HUES48 (cell line): ENCODE measurements around the gene MYO7B.
"Not testable (repeated sequence)": the region's sequence is repeated elsewhere in the genome, so short reads cannot be mapped to it uniquely, and the experiment has no call there.

Experiments used
- H3K27ac ChIP-seq: one replicate; pipeline ENCODE4 v1.7.0; 2013; ENCODE audit warnings: low read depth, low read length, inconsistent platforms
- H3K27me3 ChIP-seq: 2 replicates; pipeline ENCODE4 v1.6.1; 2013; ENCODE audit warnings: mild to moderate bottlenecking, low read length; ENCODE audit not compliant: control insufficient read depth, insufficient read depth
- H3K36me3 ChIP-seq: 2 replicates; pipeline ENCODE4 v1.6.1; 2013; ENCODE audit warnings: low read length; ENCODE audit not compliant: control insufficient read depth, insufficient read depth
- H3K4me1 ChIP-seq: 2 replicates; pipeline ENCODE4 v1.6.1; 2013; ENCODE audit warnings: mild to moderate bottlenecking, low read length; ENCODE audit not compliant: control insufficient read depth, insufficient read depth
- H3K4me3 ChIP-seq: 2 replicates; pipeline ENCODE4 v1.5.1; 2013; ENCODE audit warnings: mild to moderate bottlenecking, low read depth, low read length
- H3K9ac ChIP-seq: 2 replicates; pipeline ENCODE4 v1.6.1; 2013; ENCODE audit warnings: mild to moderate bottlenecking, low read depth, low read length, moderate library complexity
- H3K9me3 ChIP-seq: 2 replicates; pipeline ENCODE4 v1.6.1; 2013; ENCODE audit warnings: low read length; ENCODE audit not compliant: control insufficient read depth, insufficient read depth

Gene MYO7B

DNA sequence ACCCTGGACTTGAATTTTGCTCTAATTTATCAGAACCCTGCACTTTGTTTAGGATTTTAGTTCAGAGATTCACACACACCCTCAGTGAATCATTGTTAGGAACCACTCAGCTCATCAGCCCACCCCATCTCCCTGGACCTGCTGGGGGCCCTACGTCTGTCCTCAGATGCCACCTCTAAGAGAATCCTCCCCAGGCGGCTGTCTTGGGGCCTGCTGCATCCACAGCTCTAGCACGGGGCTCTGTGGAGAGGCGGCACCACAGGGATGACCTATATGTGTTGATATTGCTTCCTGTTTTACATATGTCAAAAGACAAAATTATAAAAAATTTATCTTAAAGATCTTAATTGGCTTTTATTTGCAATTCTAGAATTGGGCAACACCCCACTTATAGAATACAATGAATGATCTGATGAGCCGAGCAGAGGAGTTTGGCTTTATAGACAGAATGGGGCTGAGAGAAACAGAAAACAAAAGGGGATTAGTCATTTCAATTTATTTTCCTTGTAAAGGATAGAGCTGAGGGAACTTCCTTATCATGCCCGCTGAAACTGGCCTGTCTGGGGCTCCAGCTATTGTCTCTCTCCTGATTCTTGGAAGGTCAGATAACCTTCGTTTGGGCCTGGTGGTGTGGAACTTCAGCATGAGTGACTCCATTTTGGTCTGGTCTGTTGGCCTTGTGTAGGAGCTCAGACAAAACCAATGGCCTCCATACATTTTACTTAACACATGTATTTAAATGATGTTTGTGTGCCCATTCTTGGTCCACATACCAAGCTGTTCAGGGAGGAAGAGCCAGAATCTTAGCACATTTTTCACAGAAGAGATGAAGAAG, 1.4 kb downstream of the MYO7B start:
- Histone ChIP-seq H3K4me3 (no peak overlapping the region), H3K9ac (no peak overlapping the region), H3K27ac (no peak overlapping the region), H3K9me3 (no peaks in the 10 kb centered on the region), H3K27me3 (no peaks in the 10 kb centered on the region), H3K36me3 (no peaks in the 10 kb centered on the region), H3K4me1 (no peaks in the 10 kb centered on the region)

DNA sequence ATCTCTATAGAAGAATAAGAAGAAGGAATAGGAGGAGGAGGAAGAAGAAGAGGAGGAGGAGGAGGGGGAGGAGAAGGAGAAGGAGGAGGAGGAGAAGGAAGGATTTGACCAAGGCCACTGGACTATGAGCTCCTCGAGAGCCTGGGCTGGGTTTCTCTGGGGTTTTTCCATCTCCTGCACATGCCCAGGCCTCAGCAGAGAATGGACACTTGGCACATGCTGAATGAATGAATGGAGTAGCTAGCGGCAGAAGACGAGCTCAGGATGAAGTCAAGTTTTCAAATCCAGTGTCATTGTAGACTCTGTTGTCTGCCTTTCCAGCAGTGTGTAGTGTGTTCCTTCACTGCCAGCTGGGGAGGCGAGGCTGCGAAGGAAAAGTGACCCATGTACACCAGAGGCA, 2.2 kb downstream of the MYO7B start:
- Histone ChIP-seq H3K27ac (no peak overlapping the region), H3K4me3 (no peak overlapping the region), H3K4me1 (no peaks in the 10 kb centered on the region), H3K9me3 (no peaks in the 10 kb centered on the region), H3K27me3 (no peaks in the 10 kb centered on the region), H3K9ac (no peak overlapping the region), H3K36me3 (no peaks in the 10 kb centered on the region)

- Histone ChIP-seq H3K36me3 (no peaks in the 10 kb centered on the region), H3K4me1 (no peaks in the 10 kb centered on the region), H3K27me3 (no peaks in the 10 kb centered on the region), H3K9ac (no peak overlapping the region), H3K9me3 (no peaks in the 10 kb centered on the region), H3K4me3 (no peak overlapping the region), H3K27ac (peak overlapping the region; percentile 28)
These were observed 6.3 kb downstream of the MYO7B start for GRCh38 chr2:127541809-127542208.

DNA sequence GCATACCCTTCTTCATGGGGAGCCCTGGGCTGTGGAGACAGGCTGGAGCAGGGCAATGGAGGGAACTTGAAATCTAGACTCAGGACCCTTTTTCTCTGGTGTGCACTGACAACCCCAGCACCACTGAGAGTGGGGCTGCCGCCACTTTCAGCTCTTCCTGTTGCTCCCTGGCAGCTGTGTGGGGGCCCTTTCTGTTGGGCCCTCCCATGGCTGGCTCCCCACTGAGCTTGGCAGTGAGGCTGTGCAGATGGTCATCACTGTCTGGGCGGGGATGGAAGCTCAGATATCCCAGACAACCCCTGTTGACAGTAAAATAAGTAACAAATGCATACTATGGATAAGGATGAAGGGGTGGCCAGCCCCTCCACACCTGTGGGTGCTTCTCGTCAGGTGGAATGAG, 6.7 kb downstream of the MYO7B start:
- H3K9me3 ChIP-seq: no peaks in the 10 kb centered on the region
- H3K4me3 ChIP-seq: no peak overlapping the region
- no peaks in the 10 kb centered on the region for H3K4me1 ChIP-seq
- H3K27me3 ChIP-seq: 0 out of 2 replicates have a peak, but pooled peaks cover 4% of the 10 kb centered on the region
- H3K36me3 ChIP-seq: no peaks in the 10 kb centered on the region
- H3K27ac ChIP-seq: peak overlapping the region; percentile 28
- H3K9ac ChIP-seq: no peak overlapping the region

DNA sequence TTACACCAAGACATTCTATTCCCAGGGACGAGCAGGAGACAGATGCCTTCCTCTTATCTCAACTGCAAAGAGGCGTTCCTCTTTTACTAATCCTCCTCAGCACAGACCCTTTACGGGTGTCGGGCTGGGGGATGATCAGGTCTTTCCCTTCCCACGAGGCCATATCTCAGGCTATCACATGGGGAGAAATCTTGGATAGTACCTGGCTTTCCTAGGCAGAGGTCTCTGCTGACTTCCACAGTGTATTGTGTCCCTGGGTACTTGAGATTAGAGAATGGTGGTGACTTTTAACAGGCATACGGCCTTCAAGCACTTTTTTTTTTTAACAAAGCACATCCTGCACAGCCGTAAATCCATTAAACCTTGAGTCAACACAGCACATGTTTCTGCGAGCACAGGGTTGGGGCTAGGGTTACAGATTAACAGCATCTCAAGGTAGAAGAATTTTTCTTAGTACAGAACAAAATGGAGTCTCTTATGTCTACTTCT, 7.6 kb downstream of the MYO7B start:
- not testable (repeated sequence) for H3K27me3 ChIP-seq, H3K36me3 ChIP-seq, H3K4me1 ChIP-seq, H3K9ac ChIP-seq, H3K27ac ChIP-seq, H3K9me3 ChIP-seq, H3K4me3 ChIP-seq

DNA sequence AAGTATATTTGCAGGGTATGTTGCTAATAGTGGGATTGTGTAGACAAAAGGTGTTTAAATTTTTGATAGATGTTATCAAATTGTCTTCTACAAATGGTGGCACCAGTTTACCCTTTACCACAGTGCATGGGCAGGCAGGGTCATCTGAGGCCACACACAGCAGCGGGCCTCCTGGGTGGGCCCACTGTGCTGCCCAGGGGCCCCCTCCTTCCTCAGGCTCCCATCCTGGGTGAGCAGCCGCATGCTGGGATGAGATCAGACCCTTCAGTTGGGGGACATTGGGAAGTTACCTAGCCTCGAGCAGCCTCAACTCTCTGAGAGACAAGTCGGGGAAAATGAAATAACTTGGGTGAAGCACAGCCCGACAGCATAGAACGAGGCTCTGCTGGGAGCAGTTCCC, 9.7 kb downstream of the MYO7B start:
- H3K27me3 ChIP-seq: 0 out of 2 replicates have a peak, but pooled peaks cover 7% of the 10 kb centered on the region
- H3K4me3 ChIP-seq: no peak overlapping the region

GRCh38 chr2:127545796-127546195, 10.3 kb downstream of the MYO7B start:
- H3K9ac ChIP-seq: no peak overlapping the region
- H3K4me1 ChIP-seq: no peaks in the 10 kb centered on the region
- H3K4me3 ChIP-seq: no peak overlapping the region
- no peak overlapping the region for H3K27ac ChIP-seq
- no peaks in the 10 kb centered on the region for H3K9me3 ChIP-seq
- 0 out of 2 replicates have a peak, but pooled peaks cover 7% of the 10 kb centered on the region for H3K27me3 ChIP-seq
- no peaks in the 10 kb centered on the region for H3K36me3 ChIP-seq

More for the DNA sequence above, 9.7 kb downstream of the MYO7B start:
- no peaks in the 10 kb centered on the region for H3K36me3 ChIP-seq
- H3K27ac ChIP-seq: no peak overlapping the region
- no peak overlapping the region for H3K9ac ChIP-seq
- no peaks in the 10 kb centered on the region for H3K4me1 ChIP-seq
- H3K9me3 ChIP-seq: no peaks in the 10 kb centered on the region

GRCh38 chr2:127546797-127547196, 11.3 kb downstream of the MYO7B start:
- H3K9me3 ChIP-seq: no peaks in the 10 kb centered on the region
- H3K36me3 ChIP-seq: no peaks in the 10 kb centered on the region
- H3K27me3 ChIP-seq: 0 out of 2 replicates have a peak, but pooled peaks cover 7% of the 10 kb centered on the region
- no peak overlapping the region for H3K27ac ChIP-seq
- no peaks in the 10 kb centered on the region for H3K4me1 ChIP-seq
- H3K4me3 ChIP-seq: no peak overlapping the region
- no peak overlapping the region for H3K9ac ChIP-seq

- H3K36me3 ChIP-seq: no peaks in the 10 kb centered on the region
- no peak overlapping the region for H3K4me3 ChIP-seq
- no peaks in the 10 kb centered on the region for H3K4me1 ChIP-seq
- H3K27ac ChIP-seq: no peak overlapping the region
- 0 out of 2 replicates have a peak, but pooled peaks cover 7% of the 10 kb centered on the region for H3K27me3 ChIP-seq
- no peaks in the 10 kb centered on the region for H3K9me3 ChIP-seq
- no peak overlapping the region for H3K9ac ChIP-seq
These were observed 15.9 kb downstream of the MYO7B start for GRCh38 chr2:127551221-127551930.

GRCh38 chr2:127552336-127552735, 16.9 kb downstream of the MYO7B start:
- Histone ChIP-seq H3K9me3 (no peaks in the 10 kb centered on the region), H3K36me3 (no peaks in the 10 kb centered on the region), H3K4me1 (no peaks in the 10 kb centered on the region), H3K9ac (no peak overlapping the region), H3K27ac (no peak overlapping the region), H3K4me3 (no peak overlapping the region), H3K27me3 (0 out of 2 replicates have a peak, but pooled peaks cover 2% of the 10 kb centered on the region)

DNA sequence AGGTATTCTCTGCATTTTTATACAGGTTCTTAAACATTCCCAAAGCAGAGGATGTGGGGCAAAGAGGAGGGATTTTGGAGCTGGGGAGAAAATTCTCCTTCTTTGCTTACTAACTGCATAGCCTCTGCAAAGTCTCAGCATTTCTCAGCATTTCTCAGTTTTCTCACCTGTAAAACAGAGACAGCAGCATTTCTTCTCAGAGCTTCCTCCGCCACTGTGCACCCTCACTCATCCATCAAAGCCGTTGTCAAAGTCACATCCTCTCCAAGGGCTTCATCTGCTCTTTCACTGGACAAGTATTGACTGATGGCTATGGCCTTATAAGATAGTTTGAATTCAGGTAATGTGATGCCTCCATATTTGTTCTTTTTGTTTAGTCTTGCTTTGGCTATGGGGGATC, 17.4 kb downstream of the MYO7B start:
- Histone ChIP-seq H3K27me3 (no peaks in the 10 kb centered on the region), H3K4me1 (no peaks in the 10 kb centered on the region)

More for the DNA sequence above, 17.4 kb downstream of the MYO7B start:
- no peaks in the 10 kb centered on the region for H3K9me3 ChIP-seq
- no peak overlapping the region for H3K27ac ChIP-seq
- H3K4me3 ChIP-seq: no peak overlapping the region
- no peaks in the 10 kb centered on the region for H3K36me3 ChIP-seq
- no peak overlapping the region for H3K9ac ChIP-seq
